SW480 (cell line): ENCODE data around the gene ARMC5.

Experiments
- DNase-seq: peaks from one replicate; pipeline ENCODE4 v3.0.0-alpha.2; 2016; ENCODE audit warnings: low spot score

Gene ARMC5

DNA sequence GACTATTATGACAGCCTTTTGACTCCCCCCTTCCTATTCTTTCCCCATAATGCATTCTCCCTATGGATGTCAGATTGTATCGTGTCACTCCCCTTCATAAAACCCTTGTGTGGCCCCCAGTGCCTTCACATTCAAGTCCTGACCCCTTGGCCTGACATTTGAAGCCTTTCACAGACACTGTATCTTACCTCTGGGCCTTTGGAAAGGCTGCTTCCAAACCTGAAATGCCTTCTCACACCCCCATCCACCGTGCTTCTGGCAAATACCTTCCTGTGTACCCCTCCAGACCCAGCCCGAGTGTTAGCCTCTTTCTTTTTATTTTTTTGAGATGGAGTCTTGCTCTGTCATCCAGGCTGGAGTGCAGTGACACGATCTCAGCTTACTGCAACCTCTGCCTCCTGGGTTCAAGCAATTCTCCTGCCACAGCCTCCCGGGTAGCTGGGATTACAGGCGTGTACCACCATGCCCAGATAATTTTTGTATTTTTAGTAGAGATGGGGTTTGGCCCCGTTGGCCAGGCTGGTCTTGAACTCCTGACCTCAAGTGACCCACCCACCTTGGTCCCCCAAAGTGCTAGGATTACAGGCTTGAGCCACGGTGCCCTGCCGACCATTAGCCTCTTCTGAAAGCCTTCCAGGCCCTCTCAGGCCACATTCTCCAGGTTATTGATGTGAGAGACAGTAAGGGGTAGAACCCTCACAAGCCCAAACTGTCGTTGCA lies 2.1 kb downstream of the ARMC5 start:
- no peak for DNase-seq

- DNase-seq: no peak
Observed at GRCh38 chr16:31461921-31462804, 2.9 kb downstream of the ARMC5 start.

- no peak for DNase-seq
Observed at GRCh38 chr16:31464348-31464769, 5.1 kb downstream of the ARMC5 start.

GRCh38 chr16:31464781-31465260 lies 5.5 kb downstream of the ARMC5 start:
- no peak for DNase-seq

DNA sequence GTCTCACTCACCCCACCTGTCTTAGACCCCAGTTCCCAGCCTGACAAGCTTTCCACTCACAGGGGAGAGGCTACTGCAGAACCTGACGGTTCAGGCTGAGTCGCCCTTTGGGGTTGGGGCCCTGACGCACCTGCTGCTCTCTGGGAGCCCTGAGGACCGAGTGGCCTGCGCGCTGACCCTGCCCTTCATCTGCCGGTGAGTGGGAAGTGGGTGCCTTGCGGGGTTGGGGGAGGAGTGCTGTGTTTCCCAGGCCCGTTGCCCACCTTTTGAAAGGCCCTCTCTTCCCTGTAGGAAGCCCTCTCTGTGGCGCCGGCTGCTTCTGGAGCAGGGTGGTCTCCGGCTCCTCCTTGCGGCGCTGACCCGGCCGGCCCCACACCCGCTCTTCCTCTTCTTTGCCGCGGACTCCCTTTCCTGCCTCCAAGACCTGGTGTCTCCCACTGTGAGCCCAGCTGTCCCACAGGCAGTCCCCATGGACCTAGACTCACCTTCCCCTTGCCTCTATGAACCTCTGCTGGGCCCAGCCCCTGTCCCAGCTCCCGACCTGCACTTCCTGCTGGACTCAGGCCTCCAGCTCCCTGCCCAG lies 6.6 kb downstream of the ARMC5 start:
- no peak for DNase-seq

GRCh38 chr16:31466381-31466841 lies 7.1 kb downstream of the ARMC5 start:
- DNase-seq: no peak

- DNase-seq: no peak
Observed at GRCh38 chr16:31467151-31467773, 8.0 kb downstream of the ARMC5 start.

- no peak for DNase-seq
Observed at GRCh38 chr16:31467858-31468257, 8.6 kb downstream of the ARMC5 start.

DNA sequence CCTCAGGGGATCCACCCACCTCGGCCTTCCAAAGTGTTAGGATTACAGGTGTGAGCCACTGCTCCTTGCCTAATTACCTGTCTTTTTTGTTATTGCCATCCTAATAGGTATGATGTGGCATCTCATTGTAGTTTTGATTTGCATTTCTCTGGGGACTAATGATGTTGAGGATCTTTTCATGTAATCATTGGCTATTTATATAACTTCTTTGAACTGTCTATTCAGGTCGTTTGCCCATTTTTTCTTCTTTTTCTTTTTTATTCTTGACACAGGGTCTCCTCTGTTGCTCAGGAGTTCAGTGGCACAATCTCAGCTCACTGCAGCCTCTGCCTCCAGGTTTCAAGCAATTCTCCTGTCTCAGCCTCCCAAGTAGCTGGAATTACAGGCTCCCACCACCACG lies 11.3 kb downstream of the ARMC5 start:
- no peak for DNase-seq

DNA sequence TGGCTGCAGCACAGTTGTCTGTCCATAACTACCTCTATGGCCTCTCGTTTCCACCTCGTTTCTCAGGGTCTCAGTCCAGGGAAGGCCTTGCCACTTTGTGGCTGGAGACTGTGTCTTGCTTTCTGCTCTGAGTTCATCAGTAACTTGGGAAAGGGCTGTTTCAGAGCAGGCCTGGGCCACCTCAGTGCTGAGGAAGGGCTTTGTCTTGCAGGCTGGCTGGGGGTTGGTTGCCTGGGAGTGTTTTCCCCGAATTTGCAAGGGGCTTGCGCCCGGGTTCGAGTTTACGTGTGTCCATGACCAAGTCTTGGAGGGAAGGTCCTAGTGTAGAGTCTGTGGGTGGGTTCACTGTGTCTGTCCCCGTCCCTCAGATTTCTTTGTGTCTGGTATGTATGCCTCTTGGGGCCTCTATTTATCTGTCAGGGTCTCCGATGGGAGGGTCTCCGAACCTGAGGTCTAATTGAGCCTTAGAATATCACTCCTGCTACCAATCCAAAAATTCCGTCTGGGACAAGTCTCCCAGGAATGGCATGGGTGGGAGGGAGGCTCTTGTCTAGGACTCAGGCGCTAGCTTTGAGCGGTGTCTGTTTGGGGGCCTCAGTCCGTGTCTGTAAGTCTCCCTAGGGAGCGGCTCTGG lies 12.1 kb downstream of the ARMC5 start:
- no peak for DNase-seq

DNA sequence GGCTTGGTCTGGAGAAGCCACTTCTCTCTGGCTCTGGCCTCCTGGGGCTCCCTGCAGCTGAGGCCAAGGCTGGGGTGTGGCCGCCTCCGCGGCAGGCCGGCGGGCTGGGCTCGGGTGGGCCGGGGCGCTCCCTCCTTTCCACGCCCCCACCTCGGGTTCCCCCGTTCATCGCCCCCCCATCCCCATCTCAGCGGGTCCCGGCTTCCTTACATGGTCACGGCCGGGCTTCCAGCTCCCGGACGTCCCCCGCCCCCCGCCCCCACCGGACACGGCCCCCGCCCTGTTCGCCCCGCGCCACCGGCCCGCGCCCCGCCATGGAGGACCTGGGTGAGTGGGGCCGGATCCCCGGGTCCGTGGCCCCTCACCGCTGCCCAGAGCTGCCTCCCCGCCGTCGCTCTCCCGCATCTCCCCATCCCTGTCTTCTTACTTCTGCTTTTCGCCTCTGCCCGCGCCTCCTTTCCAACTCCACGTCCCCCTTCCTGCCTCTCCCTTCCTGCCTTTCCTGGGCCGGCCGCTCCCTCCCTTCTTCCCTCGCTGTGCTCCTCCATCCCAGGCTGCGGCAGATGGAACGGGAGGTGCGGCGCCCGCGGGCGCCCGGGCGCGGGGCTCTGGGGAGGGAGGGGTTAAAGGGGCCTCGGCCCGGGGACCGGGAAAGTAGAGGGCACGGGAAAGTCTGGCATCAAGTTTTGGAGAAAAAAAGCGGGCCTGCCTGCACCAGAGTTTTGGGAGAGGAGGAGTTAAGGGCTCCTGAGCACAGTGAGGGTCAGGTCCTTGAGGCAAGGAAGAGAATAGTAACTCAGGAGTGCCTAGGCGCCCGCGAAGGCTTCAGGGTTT lies 12.8 kb downstream of the ARMC5 start, which contains the start of gene TGFB1I1:
TSS of gene TGFB1I1 (plus strand) at position 278 of the 834 bp plus-strand sequence. CDS start at position 315, 37 bp downstream.
- peak; percentile 52 for DNase-seq

GRCh38 chr16:31472709-31473203 lies 13.5 kb downstream of the ARMC5 start:
- DNase-seq: peak; percentile 88

DNA sequence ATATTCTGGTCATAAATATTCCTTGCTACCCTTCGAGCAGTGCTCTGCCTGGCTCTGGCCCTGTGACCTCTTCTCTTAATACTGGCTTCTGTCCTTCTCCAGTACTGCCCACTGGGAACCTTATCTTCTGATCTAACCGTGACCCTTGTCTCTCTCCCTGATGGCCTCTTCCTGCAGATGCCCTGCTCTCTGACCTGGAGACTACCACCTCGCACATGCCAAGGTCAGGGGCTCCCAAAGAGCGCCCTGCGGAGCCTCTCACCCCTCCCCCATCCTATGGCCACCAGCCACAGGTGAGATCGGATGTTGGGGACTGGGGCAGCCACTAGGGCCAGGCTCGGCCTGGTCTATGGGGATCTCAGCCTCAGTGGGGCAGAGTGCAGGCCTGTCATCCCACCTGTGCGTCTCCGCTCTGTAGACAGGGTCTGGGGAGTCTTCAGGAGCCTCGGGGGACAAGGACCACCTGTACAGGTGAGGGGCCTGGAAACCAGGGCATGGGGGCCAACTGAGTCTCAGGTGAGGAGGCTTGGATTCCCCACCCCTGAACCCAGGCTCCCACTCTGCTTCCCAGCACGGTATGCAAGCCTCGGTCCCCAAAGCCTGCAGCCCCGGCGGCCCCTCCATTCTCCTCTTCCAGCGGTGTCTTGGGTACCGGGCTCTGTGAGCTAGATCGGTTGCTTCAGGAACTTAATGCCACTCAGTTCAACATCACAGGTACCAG lies 14.1 kb downstream of the ARMC5 start:
- DNase-seq: no peak

- DNase-seq: no peak
Observed at GRCh38 chr16:31474173-31474714, 14.9 kb downstream of the ARMC5 start.

GRCh38 chr16:31474773-31475738 lies 15.8 kb downstream of the ARMC5 start:
- DNase-seq: no peak

DNA sequence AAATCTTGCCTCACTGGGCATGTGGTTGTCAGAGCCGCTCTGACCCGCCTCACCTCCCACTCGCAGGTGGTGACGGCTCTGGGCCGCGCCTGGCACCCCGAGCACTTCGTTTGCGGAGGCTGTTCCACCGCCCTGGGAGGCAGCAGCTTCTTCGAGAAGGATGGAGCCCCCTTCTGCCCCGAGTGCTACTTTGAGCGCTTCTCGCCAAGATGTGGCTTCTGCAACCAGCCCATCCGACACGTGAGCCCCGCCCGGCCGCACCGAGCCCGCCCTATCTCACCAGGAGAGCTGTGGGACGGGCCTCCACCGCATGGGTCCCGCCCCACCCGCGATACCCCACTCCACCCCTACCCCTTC lies 16.6 kb downstream of the ARMC5 start:
- DNase-seq: no peak

GRCh38 chr16:31476303-31477219 lies 17.3 kb downstream of the ARMC5 start:
- DNase-seq: peak; percentile 50
